AML-193 (cell line): Measurements from ENCODE around the gene PARVB.

Source experiments
- DNase-seq, 2 experiments: peaks; one replicate each; lab custom pipeline; 2025; lab: John Stamatoyannopoulos, UW

Gene PARVB

GRCh38 chr22:44200855-44201550 lies 176.9 kb downstream of the PARVB start:
- DNase-seq = no peak

GRCh38 chr22:44201665-44202064 lies 177.6 kb downstream of the PARVB start:
- no peak for DNase-seq

GRCh38 chr22:44202261-44202789 lies 178.2 kb downstream of the PARVB start:
- DNase-seq = no peak

GRCh38 chr22:44203203-44203602 lies 179.1 kb downstream of the PARVB start:
- no peak for DNase-seq

- DNase-seq = no peak
Measured at GRCh38 chr22:44204739-44205515, 180.8 kb downstream of the PARVB start.

GRCh38 chr22:44205516-44206329 lies 181.6 kb downstream of the PARVB start:
- DNase-seq = no peak

GRCh38 chr22:44206330-44206645 lies 182.2 kb downstream of the PARVB start:
- DNase-seq = no peak

GRCh38 chr22:44206696-44207095 lies 182.6 kb downstream of the PARVB start:
- DNase-seq = no peak

- DNase-seq = no peak
Measured at GRCh38 chr22:44207173-44207980, 183.3 kb downstream of the PARVB start.

GRCh38 chr22:44207981-44208317 lies 183.8 kb downstream of the PARVB start:
- no peak for DNase-seq

GRCh38 chr22:44209343-44209742 lies 185.2 kb downstream of the PARVB start:
- no peak for DNase-seq

GRCh38 chr22:44210722-44211121 lies 186.6 kb downstream of the PARVB start:
- no peak for DNase-seq

- no peak for DNase-seq
Measured at GRCh38 chr22:44211256-44211945, 187.3 kb downstream of the PARVB start.

GRCh38 chr22:44211946-44212930 lies 188.1 kb downstream of the PARVB start:
- DNase-seq = no peak

GRCh38 chr22:44212936-44213335 lies 188.8 kb downstream of the PARVB start:
- DNase-seq = no peak

- no peak for DNase-seq
Measured at GRCh38 chr22:44213489-44214043, 189.5 kb downstream of the PARVB start.

- DNase-seq = no peak
Measured at GRCh38 chr22:44214187-44214586, 190.1 kb downstream of the PARVB start.

- DNase-seq = no peak
Measured at GRCh38 chr22:44214764-44215163, 190.7 kb downstream of the PARVB start.

- DNase-seq = no peak
Measured at GRCh38 chr22:44215287-44215686, 191.2 kb downstream of the PARVB start.

- no peak for DNase-seq
Measured at GRCh38 chr22:44217346-44217745, 193.2 kb downstream of the PARVB start.
